NCI-H146 treated with DMSO at 0.1 percent for 48 hours (cell line): Measurements from ENCODE around the gene WFIKKN2.

ENCODE experiments used
- DNase-seq: peaks from one replicate; lab custom pipeline; 2025; ENCODE audit not compliant: unreplicated experiment; lab: John Stamatoyannopoulos, UW

WFIKKN2 gene

DNA sequence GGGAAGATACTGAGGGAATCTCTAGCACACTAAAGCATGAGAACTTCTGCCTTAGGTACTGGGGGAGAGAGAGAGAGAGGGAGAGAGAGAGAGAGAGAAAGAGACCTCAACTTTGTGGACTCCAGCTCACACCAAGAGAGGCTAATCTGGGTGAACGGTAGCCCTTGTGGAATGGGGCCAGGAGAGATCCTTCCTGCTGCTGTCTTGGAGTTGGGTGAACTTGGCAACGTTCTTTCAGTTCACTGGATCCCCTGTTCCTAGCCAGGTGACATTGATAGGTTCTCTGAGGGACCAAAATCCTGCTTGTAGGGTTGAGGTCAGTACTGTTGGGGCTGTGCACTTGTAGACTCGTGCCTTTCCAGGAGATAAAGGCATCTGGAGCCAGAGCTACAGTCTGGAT, 26.5 kb upstream of the WFIKKN2 start:
- DNase-seq: no peak

GRCh38 chr17:50813583-50813982, 21.8 kb upstream of the WFIKKN2 start:
- DNase-seq: no peak

DNA sequence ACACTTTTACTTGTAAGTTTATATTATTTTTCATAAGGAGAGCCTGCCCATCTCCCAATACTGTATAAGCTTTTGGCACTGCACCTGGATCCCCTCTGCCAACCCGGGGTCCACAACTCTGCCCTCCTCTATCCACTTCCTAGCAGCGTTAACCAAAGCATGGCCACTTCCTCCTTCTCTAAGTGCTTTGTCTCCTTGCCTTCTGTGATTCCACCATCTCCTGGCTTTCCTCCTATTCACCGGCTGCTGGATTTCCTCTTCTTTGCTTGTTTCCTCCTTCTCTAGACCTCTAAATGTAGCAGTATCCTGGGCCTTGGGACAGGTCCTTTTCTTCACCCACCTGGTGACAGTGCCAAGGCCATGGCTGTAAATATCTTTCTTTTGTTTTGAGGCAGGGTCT, 20.0 kb upstream of the WFIKKN2 start:
- no peak for DNase-seq

DNA sequence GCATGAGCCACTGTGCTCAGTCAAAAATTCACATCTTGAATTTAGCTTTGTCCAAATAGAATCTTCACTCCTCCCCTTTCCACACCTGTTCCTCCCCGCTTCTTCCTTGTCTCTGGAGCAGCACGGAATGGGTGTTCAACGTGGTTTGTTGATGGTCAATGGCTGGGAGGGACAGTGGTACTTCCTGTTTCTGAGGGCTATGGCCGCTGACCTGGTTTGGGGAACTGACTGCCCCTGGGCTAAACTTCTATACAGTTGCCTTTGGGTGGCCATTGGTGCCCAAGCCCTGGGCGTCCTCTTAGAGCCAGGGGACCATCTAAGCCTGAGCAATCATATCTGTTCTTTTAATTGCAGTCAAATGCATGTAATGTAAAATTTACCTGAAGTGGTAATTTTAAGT, 19.1 kb upstream of the WFIKKN2 start:
- no peak for DNase-seq

GRCh38 chr17:50816771-50817751, 18.3 kb upstream of the WFIKKN2 start:
- DNase-seq: no peak

DNA sequence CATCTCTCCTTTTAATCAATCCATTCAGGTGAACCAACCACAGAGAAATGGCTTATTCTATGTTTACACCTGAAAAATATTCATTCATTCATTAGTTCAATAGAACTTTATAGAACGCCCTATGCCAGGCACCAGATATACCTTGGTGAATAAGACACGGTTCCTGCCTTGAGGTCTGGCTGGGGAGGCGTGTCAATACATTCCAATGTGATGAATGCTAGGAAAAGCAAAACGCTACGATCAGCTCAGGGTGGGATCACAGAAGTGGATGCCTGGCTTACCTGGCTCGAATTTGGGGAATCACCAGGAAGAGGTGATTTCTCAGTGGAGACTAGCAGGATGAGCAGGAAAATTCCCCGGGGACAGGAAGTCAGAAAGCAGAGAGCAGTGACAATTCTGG, 17.5 kb upstream of the WFIKKN2 start:
- no peak for DNase-seq

DNA sequence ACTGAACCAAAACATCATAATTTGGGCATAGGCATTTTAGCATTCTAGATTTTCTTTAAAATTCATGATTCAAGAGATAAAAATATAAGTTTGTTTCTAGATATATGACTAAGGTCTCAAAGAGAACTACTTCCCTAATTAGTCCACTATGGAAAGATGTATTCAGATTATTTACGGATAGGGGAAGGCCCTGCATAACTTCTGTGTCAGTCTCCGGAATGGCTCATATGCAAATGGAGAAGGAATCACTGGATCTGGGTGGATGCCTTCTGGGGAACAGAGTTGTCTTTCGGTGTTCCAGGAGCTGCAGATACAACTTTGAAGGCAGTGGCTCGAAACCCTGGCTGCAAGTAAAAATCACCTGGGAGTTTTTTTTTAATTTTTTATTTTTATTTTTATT, 17.1 kb upstream of the WFIKKN2 start:
- no peak for DNase-seq

- no peak for DNase-seq
Observed at GRCh38 chr17:50818921-50819657, 16.3 kb upstream of the WFIKKN2 start.

DNA sequence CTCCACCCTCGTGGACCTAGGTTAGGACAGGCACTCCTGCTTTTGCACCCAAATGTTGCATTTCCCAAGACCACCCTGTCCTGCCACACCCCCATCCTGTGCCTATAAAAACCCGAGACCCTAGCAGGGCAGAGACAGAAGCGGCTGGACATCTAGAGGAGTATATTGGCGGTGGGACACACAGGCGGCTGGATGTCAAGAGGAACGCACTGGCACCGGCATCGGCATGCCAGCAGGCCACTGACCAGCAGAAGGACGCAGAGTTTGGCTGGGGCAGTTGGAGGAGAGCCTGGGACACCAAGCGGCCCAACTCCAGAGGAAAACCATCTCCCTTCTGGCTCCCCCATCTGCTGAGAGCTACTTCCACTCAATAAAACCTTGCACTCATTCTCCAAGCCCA, 14.7 kb upstream of the WFIKKN2 start:
- no peak for DNase-seq

GRCh38 chr17:50822550-50822949, 12.8 kb upstream of the WFIKKN2 start:
- no peak for DNase-seq

- no peak for DNase-seq
Observed at GRCh38 chr17:50824429-50824828, 11.0 kb upstream of the WFIKKN2 start.

DNA sequence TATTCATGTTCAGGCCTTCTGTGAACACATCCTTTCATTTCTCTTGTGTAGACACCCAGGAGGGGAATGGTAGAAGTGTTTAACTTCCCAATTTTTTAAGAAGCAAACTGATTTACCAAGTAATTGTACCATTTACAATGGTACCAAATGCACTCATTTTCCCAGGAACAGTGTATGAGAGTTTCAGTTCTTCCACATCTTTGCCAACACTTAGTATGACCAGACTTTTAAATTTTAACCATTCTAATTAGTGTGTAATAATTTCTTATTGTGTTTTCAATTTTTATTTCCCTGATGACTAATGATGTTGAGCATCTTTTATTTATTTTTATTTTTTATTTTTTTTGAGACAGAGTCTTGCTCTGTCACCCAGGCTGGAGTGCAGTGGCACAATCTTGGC, 10.2 kb upstream of the WFIKKN2 start:
- DNase-seq: no peak

GRCh38 chr17:50828508-50829170, 6.7 kb upstream of the WFIKKN2 start:
- no peak for DNase-seq

GRCh38 chr17:50829332-50829731, 6.1 kb upstream of the WFIKKN2 start:
- DNase-seq: no peak

DNA sequence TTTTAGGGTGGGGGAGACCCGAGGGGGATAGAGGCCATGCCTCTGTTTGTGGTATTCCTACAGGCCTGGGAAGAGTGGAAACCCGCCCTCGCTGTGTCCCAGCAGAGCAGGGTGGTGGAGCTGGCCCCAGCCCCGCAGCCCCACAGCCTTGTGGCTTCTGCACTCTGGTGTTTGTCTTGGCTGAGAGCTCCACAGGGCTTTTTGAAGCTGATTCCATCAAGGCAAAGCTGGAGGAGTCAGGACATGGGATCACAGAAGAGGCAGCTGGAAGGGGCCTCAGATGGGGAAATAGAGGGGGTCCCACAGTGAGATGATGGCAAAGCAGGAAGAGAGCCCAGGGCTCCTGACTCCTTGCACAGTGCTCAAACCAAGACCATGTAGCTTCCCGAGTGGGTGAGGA, 5.0 kb upstream of the WFIKKN2 start:
- DNase-seq: no peak

DNA sequence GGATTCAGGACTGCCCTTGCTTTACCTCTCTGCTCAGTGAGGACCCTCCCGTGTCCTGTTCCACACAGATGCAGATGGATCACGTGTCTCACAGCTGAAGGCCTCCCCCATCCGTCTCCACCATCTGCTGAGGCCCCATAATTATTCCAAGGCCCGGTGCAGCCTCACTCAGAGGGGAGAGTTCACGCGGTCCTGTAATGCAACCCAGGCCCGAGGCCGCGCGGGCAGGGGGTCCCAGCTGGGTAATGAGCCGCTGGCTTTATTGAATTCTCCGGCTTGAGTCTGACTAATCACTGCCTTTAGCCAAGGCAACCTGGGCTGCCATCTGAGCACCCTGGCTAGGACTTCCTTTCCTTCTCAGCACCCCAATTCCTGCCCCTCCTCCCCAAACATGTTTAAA, 4.4 kb upstream of the WFIKKN2 start:
- peak; percentile 57 for DNase-seq

- DNase-seq: no peak
Observed at GRCh38 chr17:50831471-50831928, 3.9 kb upstream of the WFIKKN2 start.

GRCh38 chr17:50832267-50832863, 3.0 kb upstream of the WFIKKN2 start:
- DNase-seq: no peak

DNA sequence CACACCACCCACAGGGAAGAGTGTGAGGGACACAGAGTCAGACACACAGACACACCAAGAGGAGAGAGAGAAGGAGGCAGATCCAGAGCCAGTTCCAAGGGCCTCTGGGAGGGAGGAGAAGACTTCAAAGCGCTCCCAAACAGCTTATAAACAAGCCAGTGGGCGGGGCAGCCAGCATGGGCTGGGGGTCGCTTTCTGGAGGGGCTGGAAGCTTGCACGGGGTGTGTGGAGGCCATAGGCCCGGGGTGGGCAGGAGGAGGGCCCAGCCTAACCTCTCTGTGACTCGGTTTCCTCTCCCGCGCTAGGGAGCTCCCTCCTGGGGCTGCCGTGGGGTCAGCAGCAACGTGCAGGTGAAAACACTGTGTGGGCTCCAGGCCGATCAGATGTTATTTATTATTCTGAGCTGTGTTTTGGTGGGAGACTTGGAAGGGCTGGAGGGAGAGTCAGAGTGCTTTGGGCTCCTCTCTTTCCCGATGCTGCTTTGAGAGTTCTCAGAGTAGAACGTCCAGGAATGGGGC, 2.5 kb upstream of the WFIKKN2 start:
- no peak for DNase-seq

- DNase-seq: no peak
Observed at GRCh38 chr17:50833510-50834428, 1.6 kb upstream of the WFIKKN2 start.
